ENCODE measurements around the gene ZNF492.

Gene ZNF492

DNA sequence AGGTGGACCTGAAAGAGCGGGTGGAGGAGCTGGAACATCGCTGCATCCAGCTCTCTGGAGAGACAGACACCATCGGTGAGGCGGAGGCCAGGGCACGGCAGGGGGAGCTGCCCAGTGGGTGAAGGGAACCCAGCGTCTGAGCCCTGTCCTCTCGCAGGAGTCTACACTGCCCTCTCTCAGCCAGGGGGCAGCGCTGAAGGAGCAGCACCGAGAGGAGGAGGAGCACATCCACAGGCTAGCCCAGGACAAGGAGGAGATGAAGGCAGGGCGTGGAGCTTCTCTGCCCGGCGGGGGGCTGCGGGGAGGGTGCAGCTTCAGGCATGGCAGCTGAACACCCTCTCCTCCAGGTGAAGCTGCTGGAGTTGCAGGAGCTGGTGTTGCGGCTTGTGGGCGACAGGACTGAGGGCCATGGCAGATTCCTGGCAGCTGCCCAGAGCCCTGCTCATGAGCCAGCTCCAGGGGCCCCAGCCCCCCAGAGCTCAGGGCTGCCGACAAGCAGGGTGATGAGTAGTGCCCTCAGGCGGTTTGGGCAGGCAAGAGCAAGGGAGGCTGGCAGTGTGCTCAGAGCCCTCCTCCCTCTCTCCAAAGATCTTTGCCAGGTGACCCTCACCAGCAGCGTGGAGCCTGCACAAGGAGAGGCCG, 31.4 kb upstream of the ZNF492 start:
- no peak overlapping the region for H3K4me3 ChIP-seq (ENCODE audit: low read length)
- no peak overlapping the region for H4K5ac ChIP-seq (ENCODE audit: low read length)
- no peaks in the 10 kb centered on the region for H3K79me2 ChIP-seq (ENCODE audit: control insufficient read depth, insufficient read depth, low read length)
- H3K4me1 ChIP-seq (ENCODE audit: control insufficient read depth, low read depth, low read length): no peaks in the 10 kb centered on the region
- H3K27me3 ChIP-seq (ENCODE audit: insufficient read depth, low read length, poor library complexity): no peaks in the 10 kb centered on the region
- H3K79me1 ChIP-seq (ENCODE audit: low read length): no peaks in the 10 kb centered on the region
- no peak overlapping the region for H3K9ac ChIP-seq (ENCODE audit: low read length)
- no peak overlapping the region for H3K56ac ChIP-seq (ENCODE audit: low read length)
- WGBS (ENCODE audit: extremely low coverage, insufficient coverage, low lambda C conversion rate): no CpG with 5 or more reads among the region's 19 CpGs
- H3K4ac ChIP-seq (ENCODE audit: low read depth, low read length): no peak overlapping the region
- DNase-seq: no peak
- no peak overlapping the region for H4K8ac ChIP-seq (ENCODE audit: low read depth, low read length)
- no peak overlapping the region for H2BK120ac ChIP-seq (ENCODE audit: low read depth, low read length)
- H2BK15ac ChIP-seq (replicated peaks; ENCODE audit: low read depth): no peak overlapping the region
- H3K4me2 ChIP-seq (ENCODE audit: low read length): no peak overlapping the region
- no peak overlapping the region for H3K18ac ChIP-seq (ENCODE audit: low read length)
- H3K23ac ChIP-seq (ENCODE audit: low read length): no peak overlapping the region
- H2BK5ac ChIP-seq (ENCODE audit: low read length): no peak overlapping the region
- H3K36me3 ChIP-seq (ENCODE audit: control insufficient read depth, insufficient read depth, low read length): no peaks in the 10 kb centered on the region
- no peak overlapping the region for H3K27ac ChIP-seq (ENCODE audit: low read depth, low read length)
- H2AK5ac ChIP-seq (ENCODE audit: low read length): no peak overlapping the region

DNA sequence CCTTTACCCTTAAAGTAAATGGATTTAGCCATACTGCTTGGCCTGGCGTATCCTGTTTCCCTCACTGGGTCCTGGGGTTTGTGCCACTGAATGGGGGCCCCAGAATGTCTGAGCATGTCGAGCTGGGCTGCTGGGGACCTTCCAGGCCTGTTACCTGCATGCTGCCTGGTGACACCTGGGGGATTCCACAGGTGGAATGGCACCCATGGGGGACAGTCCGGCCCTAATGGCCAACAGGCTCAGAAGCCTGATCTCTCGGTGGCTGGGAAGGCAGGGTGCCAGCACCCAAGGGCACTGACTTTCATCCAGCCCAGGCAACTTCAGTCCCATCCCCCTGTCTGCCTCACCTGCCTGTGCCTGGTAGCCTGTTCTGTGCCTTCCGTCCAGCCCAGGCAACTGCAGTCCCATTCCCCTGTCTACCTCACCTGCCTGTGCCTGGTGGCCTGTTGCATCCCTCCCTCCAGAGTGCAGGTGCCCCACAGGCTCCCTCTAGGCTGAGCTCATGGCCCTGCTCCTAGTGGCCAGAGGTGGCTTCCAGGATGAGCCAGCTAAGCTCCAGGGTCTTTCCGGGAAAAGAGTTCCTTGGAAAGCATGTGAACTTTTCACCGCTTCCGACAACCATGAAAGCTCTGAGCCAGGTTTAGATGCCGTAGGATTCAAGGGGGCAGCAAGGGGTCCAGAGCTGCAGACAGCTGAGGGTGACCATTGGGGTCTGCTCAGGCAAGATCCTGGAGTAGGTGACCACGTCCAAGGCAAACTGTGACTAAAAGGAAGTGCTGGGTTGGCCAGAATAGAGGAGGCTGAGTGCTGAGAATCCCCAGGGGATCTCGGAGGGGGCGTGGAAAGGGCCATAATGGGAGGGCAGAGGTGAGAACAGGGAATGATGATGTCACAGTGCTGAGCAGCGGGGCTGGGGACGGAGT, 30.3 kb upstream of the ZNF492 start:
- WGBS (ENCODE audit: extremely low coverage, insufficient coverage, low lambda C conversion rate): no CpG with 5 or more reads among the region's 14 CpGs
- Histone ChIP-seq H2BK120ac (ENCODE audit: low read depth, low read length) (no peak overlapping the region), H3K79me1 (ENCODE audit: low read length) (no peaks in the 10 kb centered on the region), H3K27me3 (ENCODE audit: insufficient read depth, low read length, poor library complexity) (no peaks in the 10 kb centered on the region), H3K9ac (ENCODE audit: low read length) (no peak overlapping the region), H3K18ac (ENCODE audit: low read length) (no peak overlapping the region), H3K4me1 (ENCODE audit: control insufficient read depth, low read depth, low read length) (no peaks in the 10 kb centered on the region), H3K36me3 (ENCODE audit: control insufficient read depth, insufficient read depth, low read length) (no peaks in the 10 kb centered on the region), H2BK5ac (ENCODE audit: low read length) (no peak overlapping the region), H3K56ac (ENCODE audit: low read length) (no peak overlapping the region), H3K79me2 (ENCODE audit: control insufficient read depth, insufficient read depth, low read length) (no peaks in the 10 kb centered on the region), H2AK5ac (ENCODE audit: low read length) (no peak overlapping the region), H3K23ac (ENCODE audit: low read length) (no peak overlapping the region), H3K4me3 (ENCODE audit: low read length) (no peak overlapping the region), H3K27ac (ENCODE audit: low read depth, low read length) (no peak overlapping the region), H4K5ac (ENCODE audit: low read length) (no peak overlapping the region), H4K8ac (ENCODE audit: low read depth, low read length) (no peak overlapping the region), H2BK15ac (replicated peaks; ENCODE audit: low read depth) (no peak overlapping the region), H3K4me2 (ENCODE audit: low read length) (no peak overlapping the region), H3K4ac (ENCODE audit: low read depth, low read length) (no peak overlapping the region)
- no peak for DNase-seq

DNA sequence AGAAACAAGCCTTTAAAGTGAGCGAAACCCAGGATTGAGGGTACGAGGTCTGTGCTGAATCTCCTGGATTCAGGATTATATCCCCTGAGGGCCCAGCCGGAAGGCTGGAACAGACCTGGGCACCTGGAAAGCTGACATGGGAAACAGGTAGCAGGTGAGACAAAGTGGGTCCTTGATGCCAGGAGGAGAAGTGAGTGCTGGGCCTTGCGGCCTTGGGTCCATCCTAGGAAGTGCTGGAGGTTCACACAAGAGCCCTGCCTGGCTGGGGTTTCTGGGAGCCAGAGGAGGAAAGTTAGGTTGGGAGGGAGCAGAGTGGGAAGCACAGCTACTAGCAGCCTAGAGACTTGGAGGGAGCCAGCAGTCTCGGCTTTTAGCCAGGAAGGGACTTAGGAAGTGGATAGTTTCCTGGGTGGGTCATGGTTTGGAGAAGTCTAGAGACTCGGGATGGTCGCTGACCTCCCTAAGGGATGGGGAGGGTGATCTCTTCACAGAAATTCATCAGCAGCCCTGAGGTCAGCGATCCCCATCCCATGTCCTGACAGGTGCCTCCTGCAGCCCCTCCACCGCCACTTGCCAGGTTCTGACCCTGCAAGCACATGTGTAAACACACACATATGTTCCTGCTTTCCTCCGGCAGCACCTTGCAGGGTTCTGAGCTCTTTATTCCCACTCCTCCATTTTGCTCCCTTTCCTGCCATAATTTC, 29.4 kb upstream of the ZNF492 start:
- Histone ChIP-seq H4K5ac (ENCODE audit: low read length) (no peak overlapping the region), H4K8ac (ENCODE audit: low read depth, low read length) (no peak overlapping the region), H3K56ac (ENCODE audit: low read length) (no peak overlapping the region), H3K4ac (ENCODE audit: low read depth, low read length) (no peak overlapping the region), H3K23ac (ENCODE audit: low read length) (no peak overlapping the region), H3K27me3 (ENCODE audit: insufficient read depth, low read length, poor library complexity) (no peaks in the 10 kb centered on the region), H2BK5ac (ENCODE audit: low read length) (no peak overlapping the region), H3K27ac (ENCODE audit: low read depth, low read length) (no peak overlapping the region), H3K4me2 (ENCODE audit: low read length) (no peak overlapping the region), H2AK5ac (ENCODE audit: low read length) (no peak overlapping the region), H2BK15ac (replicated peaks; ENCODE audit: low read depth) (no peak overlapping the region), H3K4me1 (ENCODE audit: control insufficient read depth, low read depth, low read length) (no peaks in the 10 kb centered on the region), H3K9ac (ENCODE audit: low read length) (no peak overlapping the region), H3K36me3 (ENCODE audit: control insufficient read depth, insufficient read depth, low read length) (no peaks in the 10 kb centered on the region), H3K18ac (ENCODE audit: low read length) (no peak overlapping the region), H3K79me2 (ENCODE audit: control insufficient read depth, insufficient read depth, low read length) (no peaks in the 10 kb centered on the region), H3K4me3 (ENCODE audit: low read length) (no peak overlapping the region), H3K79me1 (ENCODE audit: low read length) (no peaks in the 10 kb centered on the region), H2BK120ac (ENCODE audit: low read depth, low read length) (no peak overlapping the region)
- no peak for DNase-seq
- no CpG with 5 or more reads among the region's 10 CpGs for WGBS (ENCODE audit: extremely low coverage, insufficient coverage, low lambda C conversion rate)

DNA sequence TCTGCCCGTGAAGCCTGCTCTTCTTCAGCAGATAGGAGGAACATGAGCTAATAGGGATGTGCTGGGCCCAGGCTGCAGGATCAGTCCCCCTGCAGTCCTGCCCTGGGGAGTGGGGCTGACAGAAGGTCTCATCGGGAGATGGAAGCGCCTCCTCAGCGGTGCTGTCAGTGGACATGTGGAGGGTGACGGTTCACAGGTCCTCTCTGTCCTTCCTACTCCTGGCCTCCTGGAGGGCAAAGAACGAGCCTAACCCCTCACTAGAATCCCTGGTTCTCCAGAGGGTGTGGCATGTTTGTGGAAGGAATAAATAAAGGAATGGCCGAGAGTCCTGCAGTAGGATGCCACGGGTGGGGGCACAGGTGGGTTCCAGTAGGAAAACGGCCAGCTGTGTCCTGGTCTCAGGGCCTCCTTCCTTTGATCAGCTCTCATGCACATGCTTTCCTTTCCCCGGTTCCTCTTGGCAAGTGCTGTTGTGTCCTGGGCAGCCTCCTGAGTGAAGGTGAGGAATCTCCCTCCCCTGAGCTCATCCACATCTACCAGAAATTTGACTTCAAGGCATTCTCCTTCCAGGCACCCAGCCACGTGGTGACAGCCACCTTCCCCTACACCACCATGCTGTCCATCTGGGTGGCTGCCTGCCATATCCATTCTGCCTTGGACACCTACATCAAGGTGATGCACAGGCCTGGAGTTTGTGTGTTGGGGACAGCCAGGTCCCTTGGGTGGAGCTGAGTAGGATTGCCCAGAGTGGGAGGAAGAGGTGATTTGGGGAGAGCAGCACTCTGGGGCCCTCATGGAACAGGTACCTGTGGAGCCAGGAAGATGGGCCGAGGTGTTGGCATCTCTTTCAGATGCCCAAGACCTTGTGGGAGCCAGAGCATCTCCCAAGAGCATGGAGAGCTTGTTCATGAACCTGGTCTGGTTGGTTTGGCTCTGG, 28.6 kb upstream of the ZNF492 start:
- H3K9ac ChIP-seq (ENCODE audit: low read length): no peak overlapping the region
- H3K4ac ChIP-seq (ENCODE audit: low read depth, low read length): no peak overlapping the region
- H3K36me3 ChIP-seq (ENCODE audit: control insufficient read depth, insufficient read depth, low read length): no peaks in the 10 kb centered on the region
- H3K4me3 ChIP-seq (ENCODE audit: low read length): no peak overlapping the region
- no peaks in the 10 kb centered on the region for H3K79me1 ChIP-seq (ENCODE audit: low read length)
- no peak overlapping the region for H4K5ac ChIP-seq (ENCODE audit: low read length)
- H3K27me3 ChIP-seq (ENCODE audit: insufficient read depth, low read length, poor library complexity): no peaks in the 10 kb centered on the region
- no peak overlapping the region for H2BK15ac ChIP-seq (replicated peaks; ENCODE audit: low read depth)
- no CpG with 5 or more reads among the region's 12 CpGs for WGBS (ENCODE audit: extremely low coverage, insufficient coverage, low lambda C conversion rate)
- H3K4me2 ChIP-seq (ENCODE audit: low read length): no peak overlapping the region
- no peak for DNase-seq
- H2BK5ac ChIP-seq (ENCODE audit: low read length): no peak overlapping the region
- no peak overlapping the region for H2BK120ac ChIP-seq (ENCODE audit: low read depth, low read length)
- no peak overlapping the region for H2AK5ac ChIP-seq (ENCODE audit: low read length)
- no peak overlapping the region for H3K18ac ChIP-seq (ENCODE audit: low read length)
- H3K56ac ChIP-seq (ENCODE audit: low read length): no peak overlapping the region
- no peaks in the 10 kb centered on the region for H3K79me2 ChIP-seq (ENCODE audit: control insufficient read depth, insufficient read depth, low read length)
- H4K8ac ChIP-seq (ENCODE audit: low read depth, low read length): no peak overlapping the region
- no peaks in the 10 kb centered on the region for H3K4me1 ChIP-seq (ENCODE audit: control insufficient read depth, low read depth, low read length)
- no peak overlapping the region for H3K23ac ChIP-seq (ENCODE audit: low read length)
- no peak overlapping the region for H3K27ac ChIP-seq (ENCODE audit: low read depth, low read length)

DNA sequence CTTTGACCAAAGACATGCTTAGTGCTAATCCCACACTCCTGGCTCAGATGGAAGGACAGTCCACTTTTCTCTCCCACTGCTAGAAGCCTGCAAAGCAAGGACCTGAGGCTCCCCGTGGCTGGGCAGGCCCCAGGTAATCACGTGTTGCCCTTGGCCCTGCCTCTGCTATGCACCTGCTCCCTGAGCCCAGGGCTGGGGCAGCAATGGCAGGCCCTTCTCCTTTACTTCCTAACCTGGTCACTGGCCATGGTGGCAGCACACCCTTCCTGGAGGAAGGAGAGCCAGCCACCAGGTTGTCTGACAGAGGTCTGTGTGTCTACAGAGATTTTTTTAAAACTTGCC, 27.9 kb upstream of the ZNF492 start:
- no peak for DNase-seq
- H3K79me2 ChIP-seq (ENCODE audit: control insufficient read depth, insufficient read depth, low read length): no peaks in the 10 kb centered on the region

More for the DNA sequence above, 27.9 kb upstream of the ZNF492 start:
- Histone ChIP-seq H3K56ac (ENCODE audit: low read length) (no peak overlapping the region), H3K27me3 (ENCODE audit: insufficient read depth, low read length, poor library complexity) (no peaks in the 10 kb centered on the region), H3K27ac (ENCODE audit: low read depth, low read length) (no peak overlapping the region), H3K36me3 (ENCODE audit: control insufficient read depth, insufficient read depth, low read length) (no peaks in the 10 kb centered on the region), H3K4me1 (ENCODE audit: control insufficient read depth, low read depth, low read length) (no peaks in the 10 kb centered on the region), H3K23ac (ENCODE audit: low read length) (no peak overlapping the region), H3K18ac (ENCODE audit: low read length) (no peak overlapping the region), H3K4ac (ENCODE audit: low read depth, low read length) (no peak overlapping the region), H3K79me1 (ENCODE audit: low read length) (no peaks in the 10 kb centered on the region), H3K9ac (ENCODE audit: low read length) (no peak overlapping the region), H3K4me2 (ENCODE audit: low read length) (no peak overlapping the region), H2BK120ac (ENCODE audit: low read depth, low read length) (no peak overlapping the region), H3K4me3 (ENCODE audit: low read length) (no peak overlapping the region), H4K8ac (ENCODE audit: low read depth, low read length) (no peak overlapping the region), H2AK5ac (ENCODE audit: low read length) (no peak overlapping the region), H2BK5ac (ENCODE audit: low read length) (no peak overlapping the region), H2BK15ac (replicated peaks; ENCODE audit: low read depth) (no peak overlapping the region), H4K5ac (ENCODE audit: low read length) (no peak overlapping the region)
- no CpG with 5 or more reads among the region's 2 CpGs for WGBS (ENCODE audit: extremely low coverage, insufficient coverage, low lambda C conversion rate)
